K562 (cell line): ENCODE results near the gene ABCC1. TPM values are rescaled to one million over a fixed set of nuclear protein-coding genes. Genes with fewer than 3 reads are reported as not detected.

Experiments
- ATAC-seq: fragments of 200-7000 bp; cut with Tn5 transposase; 3 replicates; pipeline ENCODE4 v1.9.1; 2020; ENCODE audit warnings: moderate library complexity
- BruUV-seq: library from RNA; stranded (reverse); fragments of 400-500 nt; replicated peaks from 2 replicates; lab custom pipeline; 2021; lab: Mats Ljungman, UMichigan
- CTCF ChIA-PET: fragments of 300-600 bp; formaldehyde crosslinking; extraction: SDS; loops from one replicate; lab custom pipeline; 2021; ENCODE audit warnings: low intra/inter-chr PET ratio; lab: Yijun Ruan, JAX
- POLR2A ChIA-PET: fragments of 300-600, 350-650 bp; sonication (Branson Sonifier 250); formaldehyde crosslinking; extraction: SDS; loops from one replicate; lab custom pipeline; 2021; ENCODE audit warnings: antibody characterized with exemption, inconsistent platforms; lab: Yijun Ruan, JAX
- DNase-seq, 4 experiments: peaks; one replicate each; pipeline versions ENCODE4 v3.0.0 to v3.0.0-alpha.2; 2011 to 2018; ENCODE audit warnings: low spot score in 3 of 4, mixed read lengths in 3 of 4; ENCODE audit errors: extremely low read depth in 1 of 4
- FAIRE-seq: peaks from 2 replicates; lab custom pipeline; 2011; peaks lifted over from hg19 to GRCh38; lab: Jason Lieb, UNC
- H2AFZ ChIP-seq: 2 replicates; pipeline ENCODE4 v1.6.0; 2011; ENCODE audit warnings: low read depth, low read length, control low read depth, inconsistent platforms
- H3K27ac ChIP-seq: fragments of 200-600 bp; 3 replicates; pipeline ENCODE4 v1.8.0; 2011; ENCODE audit warnings: low read depth, mild to moderate bottlenecking, control low read depth, inconsistent platforms, low read length, moderate library complexity, mixed read lengths; ENCODE audit errors: extremely low read depth
- H3K27me3 ChIP-seq, 2 experiments: fragments of 300-600 bp in 1 of 2; 2 replicates in 1 of 2; 3 replicates in 1 of 2; pipeline versions ENCODE4 v1.6.0 to v1.8.0; 2011; ENCODE audit warnings: inconsistent platforms in 2 of 2, low read length in 2 of 2, mild to moderate bottlenecking in 1 of 2, mixed read lengths in 1 of 2, moderate library complexity in 1 of 2; ENCODE audit not compliant: control insufficient read depth in 2 of 2, insufficient read depth in 2 of 2
- H3K36me3 ChIP-seq: fragments of 300-600 bp; 3 replicates; pipeline ENCODE4 v1.8.0; 2011; ENCODE audit warnings: mild to moderate bottlenecking, low read length, inconsistent platforms; ENCODE audit not compliant: control insufficient read depth, insufficient read depth
- H3K4me1 ChIP-seq, 2 experiments: fragments of 200-600 bp in 1 of 2; replicated peaks in 1 of 2; 2 replicates in 1 of 2; 3 replicates in 1 of 2; pipeline versions ENCODE4 v1.5.1 to v1.8.0; 2011; ENCODE audit warnings: inconsistent platforms in 2 of 2, low read length in 2 of 2, mild to moderate bottlenecking in 1 of 2, mixed read lengths in 1 of 2, moderate library complexity in 1 of 2; ENCODE audit not compliant: control insufficient read depth in 2 of 2, insufficient read depth in 2 of 2
- H3K4me2 ChIP-seq: 2 replicates; pipeline ENCODE4 v1.6.1; 2011; ENCODE audit warnings: low read length, control low read depth, inconsistent platforms, mixed read lengths; ENCODE audit not compliant: insufficient read depth
- H3K4me3 ChIP-seq: fragments of 200-600 bp; sonication (generic), shearing (Covaris generic); 2 replicates; pipeline ENCODE4 v1.5.1; 2016; ENCODE audit warnings: control low read depth, inconsistent platforms
- H3K79me2 ChIP-seq: fragments of 200-600 bp; 3 replicates; pipeline ENCODE4 v1.8.0; 2011; ENCODE audit warnings: low read length, inconsistent platforms; ENCODE audit not compliant: control insufficient read depth, insufficient read depth
- H3K9ac ChIP-seq, 2 experiments: 2 replicates each; pipeline versions ENCODE4 v1.6.0 to v1.6.1; 2011; ENCODE audit warnings: low read depth in 2 of 2, low read length in 2 of 2, control low read depth in 1 of 2, inconsistent platforms in 1 of 2, mild to moderate bottlenecking in 1 of 2, mixed read lengths in 1 of 2; ENCODE audit not compliant: insufficient read depth in 1 of 2
- H3K9me1 ChIP-seq: one replicate; pipeline ENCODE4 v1.6.0; 2011; ENCODE audit warnings: inconsistent platforms, mild to moderate bottlenecking, low read length, moderate library complexity; ENCODE audit not compliant: control insufficient read depth, insufficient read depth
- H3K9me3 ChIP-seq: replicated peaks from 2 replicates; pipeline ENCODE4 v1.5.1; 2011; ENCODE audit warnings: low read depth, low read length, inconsistent platforms; ENCODE audit not compliant: control insufficient read depth, insufficient read depth
- H4K20me1 ChIP-seq: replicated peaks from 2 replicates; pipeline ENCODE4 v1.6.1; 2011; ENCODE audit warnings: low read length, inconsistent platforms, mixed read lengths; ENCODE audit not compliant: control insufficient read depth, insufficient read depth
- DACH1 ChIP-seq: fragments of 450-650 bp; IDR thresholded peaks from 2 replicates; pipeline ENCODE4 v1.6.1; 2018; ENCODE audit not compliant: partially characterized antibody
- RBM25 ChIP-seq: fragments of 200-400 bp; formaldehyde crosslinking; IDR thresholded peaks from 2 replicates; pipeline ENCODE4 v1.6.1; 2018; ENCODE audit warnings: low read length, low read depth, moderate library complexity; ENCODE audit not compliant: severe bottlenecking
- ZFP30 ChIP-seq: fragments of 250-450 bp; sonication (Bioruptor Pico); IDR thresholded peaks from 2 replicates; pipeline ENCODE4 v1.8.0; 2022; ENCODE audit warnings: moderate library complexity, mild to moderate bottlenecking, inconsistent platforms, borderline replicate concordance
- ZNF224 ChIP-seq: sonication (generic); formaldehyde crosslinking; IDR thresholded peaks from 2 replicates; pipeline ENCODE4 v1.8.0; 2022; ENCODE audit warnings: mild to moderate bottlenecking, missing genetic modification reagents
- WGBS: fragments of 100-300 bp; shearing (Covaris generic); methylation state at CpG from one replicate; pipeline ENCODE4 v1.1.6; 2016; ENCODE audit warnings: low coverage, mixed read lengths; ENCODE audit not compliant: insufficient coverage; ENCODE audit errors: missing lambda C conversion rate; 5-methylcytosine and 5-hydroxymethylcytosine counted together
- in situ Hi-C: fragments of 300-500 bp; cut with MboI; formaldehyde crosslinking; loops from 4 replicates; pipeline ENCODE4 v1.15.0; 2018; ENCODE audit warnings: inconsistent platforms, mixed read lengths
- intact Hi-C: fragments of 100-400 bp; cut with micrococcal nuclease; formaldehyde crosslinking; loops from 2 replicates; pipeline ENCODE4 v1.14.2; 2022
- polyA plus RNA-seq, 8 experiments: library from polyadenylated mRNA; depleted of rRNA in 4 of 8; stranded (reverse) in 5 of 8; unstranded in 3 of 8; fragments of >200 nt; fragmentation: Nextera tagmentation in 2 of 8; fragmentation: Illumina TruSeq in 1 of 8; extraction: Ambion mirVana in 2 of 8; extraction: Trizol in 1 of 8; gene quantifications; 2 replicates each; pipeline versions ENCODE4 v1.2.1 to v1.2.3, GENCODE V29; 2011 to 2014; ENCODE audit warnings: inconsistent platforms in 1 of 8, missing spikeins in 1 of 8
- total RNA-seq, 7 experiments: library from RNA; depleted of rRNA in 6 of 7; stranded (reverse); fragments of >200 nt in 6 of 7; fragmentation: Illumina TruSeq in 2 of 7; extraction: Trizol in 2 of 7; gene quantifications; 2 replicates each; pipeline versions ENCODE4 v1.2.1 to v1.2.3, GENCODE V29; 2011 to 2021; ENCODE audit warnings: low replicate concordance in 1 of 7

ABCC1 gene
- total and polyA plus RNA-seq, 9 of the 15 experiments (the other 6 are each of a cell fraction or from before 2014, with no cell fraction given): 3.9 to 41.6 (median 10.0) TPM

- no peaks in the 10 kb centered on the region for H4K20me1 ChIP-seq
- no peak overlapping the region for H3K9ac ChIP-seq
- H3K27me3 ChIP-seq: no peaks in the 10 kb centered on the region
- WGBS: 92% methylated on average over 2 of the region's 3 CpGs
- H3K9me1 ChIP-seq: no peaks in the 10 kb centered on the region
- H3K4me2 ChIP-seq: no peak overlapping the region
- ChIA-PET CTCF (no interaction called here), POLR2A (no interaction called here)
- no peak overlapping the region for H3K4me3 ChIP-seq
- TF ChIP-seq RBM25 (peak; percentile 26), ZNF224 (CRISPR knock-in tag) (no peak)
- FAIRE-seq (no peak), DNase-seq (no peak), ATAC-seq (no peak)
- intact Hi-C loops (no loop called here), in situ Hi-C loops (loop anchor here (5.0 kb wide), 2 partner anchors 248 to 348 kb away; no protein-coding TSS in a partner anchor)
- H3K79me2 ChIP-seq: no peaks in the 10 kb centered on the region
- no TSS peak for BruUV-seq
- H2AFZ ChIP-seq: no peak overlapping the region
- H3K9me3 ChIP-seq: no peaks in the 10 kb centered on the region
- no peak overlapping the region for H3K27ac ChIP-seq
- peaks cover 78% of the 10 kb centered on the region for H3K36me3 ChIP-seq
- peaks cover 11 to 15% of the 10 kb centered on the region in 2 experiments; a peak in 4 of 5 replicates for H3K4me1 ChIP-seq
Observed at GRCh38 chr16:16124974-16125373, 175.6 kb downstream of the ABCC1 start.

GRCh38 chr16:16126896-16127295 lies 177.5 kb downstream of the ABCC1 start:
- ATAC-seq (peak; percentile 23; the same call in 2 of the 3 replicates), DNase-seq (no peak)
- POLR2A ChIA-PET: interaction anchor here (0.7 kb wide), 1 partner anchor 30 kb away, joined by 3 read pairs; no protein-coding TSS in a partner anchor

More at GRCh38 chr16:16126896-16127295, 177.5 kb downstream of the ABCC1 start:
- in situ Hi-C loops: loop anchor here (5.0 kb wide), 1 partner anchor 350 kb away; no protein-coding TSS in a partner anchor
- Histone ChIP-seq H3K9me1 (no peaks in the 10 kb centered on the region), H3K9me3 (no peaks in the 10 kb centered on the region), H3K27ac (no peak overlapping the region; the same call in 2 of the 3 replicates), H3K9ac (no peak overlapping the region), H3K36me3 (peaks cover 72% of the 10 kb centered on the region; the same call in 2 of the 3 replicates), H3K79me2 (no peaks in the 10 kb centered on the region), H2AFZ (no peak overlapping the region), H3K4me3 (no peak overlapping the region), H3K27me3 (no peaks in the 10 kb centered on the region), H3K4me2 (no peak overlapping the region), H3K4me1 (peaks cover 0 to 1% of the 10 kb centered on the region in 2 experiments; a peak in 1 of 5 replicates), H4K20me1 (no peaks in the 10 kb centered on the region; the same call in 1 of the 2 replicates)
- BruUV-seq: no TSS peak
- TF ChIP-seq DACH1 (peak; percentile 33), ZFP30 (CRISPR knock-in tag) (no peak)
- peak; percentile 42 for FAIRE-seq
- intact Hi-C loops: loop anchor here (1.0 kb wide), 2 partner anchors 252 to 361 kb away; no protein-coding TSS in a partner anchor
- CTCF ChIA-PET: interaction anchor here (1.4 to 2.2 kb wide), 2 partner anchors 349 to 361 kb away, joined by 4 to 17 read pairs; no protein-coding TSS in a partner anchor
- 64% methylated on average over 10 of the region's 10 CpGs for WGBS
